SK-N-MC (cell line): ENCODE results near the gene CFAP45.
A peak's percentile ranks its signal among the peaks of the same experiment; 100 is the strongest.

Experiments
- DNase-seq: peaks from one replicate; pipeline ENCODE4 v3.0.0-alpha.2; 2011; ENCODE audit warnings: low read depth, low spot score
- H3K27ac ChIP-seq: fragments of 200-600 bp; sonication (generic); 2 replicates; pipeline ENCODE4 v1.5.1; 2016; ENCODE audit warnings: mixed run types
- H3K36me3 ChIP-seq: fragments of 200-600 bp; sonication (generic); 2 replicates; pipeline ENCODE4 v1.6.1; 2017; ENCODE audit warnings: antibody characterized with exemption, low read length, mixed read lengths; ENCODE audit not compliant: insufficient read depth
- H3K4me3 ChIP-seq: fragments of 200-600 bp; sonication (generic); 2 replicates; pipeline ENCODE4 v1.5.1; 2016
- H3K9ac ChIP-seq: fragments of 200-600 bp; sonication (generic); 2 replicates; pipeline ENCODE4 v1.8.0; 2017; ENCODE audit warnings: mixed run types, mixed read lengths; ENCODE audit not compliant: insufficient read length
- H3K9me3 ChIP-seq: fragments of 200-600 bp; sonication (generic); 2 replicates; pipeline ENCODE4 v1.6.1; 2017; ENCODE audit warnings: low read depth, mild to moderate bottlenecking, antibody characterized with exemption, low read length, moderate library complexity, mixed read lengths
- EZH2 ChIP-seq: fragments of 200-600 bp; sonication (generic); IDR thresholded peaks from one replicate; pipeline ENCODE4 v1.6.1; 2017; ENCODE audit warnings: antibody characterized with exemption
- FOXP2 ChIP-seq: optimal IDR thresholded peaks from 2 replicates; pipeline ENCODE3; 2011; ENCODE audit warnings: mild to moderate bottlenecking, moderate library complexity; ENCODE audit not compliant: insufficient read depth; ENCODE audit errors: extremely low read length, control extremely low read depth
- POLR2AphosphoS5 ChIP-seq: IDR thresholded peaks from 2 replicates; pipeline ENCODE4 v1.6.1; 2012; ENCODE audit warnings: mild to moderate bottlenecking, low read depth, low read length, borderline replicate concordance

CFAP45 gene

GRCh38 chr1:159859767-159860322 is 40.1 kb downstream of the CFAP45 start:
- H3K27ac ChIP-seq: no peak overlapping the region
- DNase-seq: no peak
- H3K9ac ChIP-seq: no peak overlapping the region
- no peaks in the 10 kb centered on the region for H3K9me3 ChIP-seq
- no peak overlapping the region for H3K4me3 ChIP-seq
- no peaks in the 10 kb centered on the region for H3K36me3 ChIP-seq
- TF ChIP-seq POLR2AphosphoS5 (no peak), EZH2 (no peak), FOXP2 (no peak)

GRCh38 chr1:159857889-159858288 is 42.1 kb downstream of the CFAP45 start:
- no peak for TF ChIP-seq POLR2AphosphoS5
- TF ChIP-seq FOXP2: no peak
- no peak for TF ChIP-seq EZH2
- Histone ChIP-seq H3K4me3 (no peak overlapping the region), H3K9me3 (no peaks in the 10 kb centered on the region)

GRCh38 chr1:159856576-159856975 is 43.4 kb downstream of the CFAP45 start:
- Histone ChIP-seq H3K27ac (no peak overlapping the region), H3K36me3 (no peaks in the 10 kb centered on the region), H3K9me3 (no peaks in the 10 kb centered on the region), H3K4me3 (no peak overlapping the region), H3K9ac (no peak overlapping the region)
- DNase-seq: no peak
- TF ChIP-seq FOXP2: no peak
- no peak for TF ChIP-seq POLR2AphosphoS5
- TF ChIP-seq EZH2: no peak

More at GRCh38 chr1:159857889-159858288, 42.1 kb downstream of the CFAP45 start:
- H3K9ac ChIP-seq: no peak overlapping the region
- no peak overlapping the region for H3K27ac ChIP-seq
- DNase-seq: no peak
- no peaks in the 10 kb centered on the region for H3K36me3 ChIP-seq

GRCh38 chr1:159855709-159856108 is 44.3 kb downstream of the CFAP45 start:
- DNase-seq: no peak
- no peaks in the 10 kb centered on the region for H3K9me3 ChIP-seq

GRCh38 chr1:159854693-159855192 is 45.2 kb downstream of the CFAP45 start:
- H3K9ac ChIP-seq: no peak overlapping the region
- no peak overlapping the region for H3K27ac ChIP-seq
- TF ChIP-seq FOXP2 (no peak), POLR2AphosphoS5 (no peak), EZH2 (no peak)
- no peaks in the 10 kb centered on the region for H3K9me3 ChIP-seq
- DNase-seq: no peak
- peak overlapping the region; percentile 59 for H3K4me3 ChIP-seq
- no peaks in the 10 kb centered on the region for H3K36me3 ChIP-seq

More at GRCh38 chr1:159855709-159856108, 44.3 kb downstream of the CFAP45 start:
- H3K36me3 ChIP-seq: no peaks in the 10 kb centered on the region
- H3K4me3 ChIP-seq: no peak overlapping the region
- H3K27ac ChIP-seq: no peak overlapping the region
- H3K9ac ChIP-seq: no peak overlapping the region
- TF ChIP-seq FOXP2 (no peak), EZH2 (no peak), POLR2AphosphoS5 (no peak)

GRCh38 chr1:159854116-159854692 is 45.8 kb downstream of the CFAP45 start:
- Histone ChIP-seq H3K9ac (no peak overlapping the region), H3K9me3 (no peaks in the 10 kb centered on the region), H3K4me3 (peak overlapping the region; percentile 59), H3K36me3 (no peaks in the 10 kb centered on the region), H3K27ac (no peak overlapping the region)
- no peak for DNase-seq
- TF ChIP-seq POLR2AphosphoS5 (no peak), FOXP2 (no peak), EZH2 (no peak)

GRCh38 chr1:159853417-159854115 is 46.4 kb downstream of the CFAP45 start:
- no peak overlapping the region for H3K27ac ChIP-seq
- TF ChIP-seq FOXP2: no peak
- no peak for TF ChIP-seq POLR2AphosphoS5
- TF ChIP-seq EZH2: no peak
- DNase-seq: no peak
- no peak overlapping the region for H3K9ac ChIP-seq
- 0 out of 2 replicates have a peak overlapping the region, but pooled peaks have one; percentile 59 for H3K4me3 ChIP-seq
- H3K9me3 ChIP-seq: no peaks in the 10 kb centered on the region
- H3K36me3 ChIP-seq: no peaks in the 10 kb centered on the region

- Histone ChIP-seq H3K27ac (no peak overlapping the region), H3K36me3 (no peaks in the 10 kb centered on the region), H3K9me3 (no peaks in the 10 kb centered on the region), H3K4me3 (no peak overlapping the region), H3K9ac (no peak overlapping the region)
- DNase-seq: no peak
- TF ChIP-seq POLR2AphosphoS5 (no peak), FOXP2 (no peak), EZH2 (no peak)
Observed at GRCh38 chr1:159851407-159851806, 48.6 kb downstream of the CFAP45 start.
